Keratinocyte (primary cell): ENCODE data around the gene NIM1K. TPM values are rescaled to one million over a fixed set of nuclear protein-coding genes. Genes with fewer than 3 reads are reported as not detected.

ENCODE experiments used
- DNase-seq: peaks from one replicate; pipeline ENCODE4 v3.0.0-alpha.2; 2011; ENCODE audit warnings: low read depth, missing footprints, low spot score
- FAIRE-seq: peaks from 2 replicates; lab custom pipeline; 2011; peaks lifted over from hg19 to GRCh38; lab: Jason Lieb, UNC
- H2AFZ ChIP-seq: 2 replicates; pipeline ENCODE4 v1.6.0; 2012; ENCODE audit warnings: low read length, control low read depth, inconsistent platforms; ENCODE audit not compliant: control insufficient read depth
- H3K27ac ChIP-seq: 2 replicates; pipeline ENCODE4 v1.5.1; 2011; ENCODE audit warnings: low read length; ENCODE audit not compliant: control insufficient read depth, insufficient read depth
- H3K27me3 ChIP-seq: 3 replicates; pipeline ENCODE4 v1.6.0; 2011; ENCODE audit warnings: low read length; ENCODE audit not compliant: control insufficient read depth, insufficient read depth; ENCODE audit errors: extremely low read depth
- H3K36me3 ChIP-seq, 2 experiments: 2 replicates in 1 of 2; 3 replicates in 1 of 2; pipeline ENCODE4 v1.5.1; 2011; ENCODE audit warnings: low read length in 2 of 2, mild to moderate bottlenecking in 1 of 2; ENCODE audit not compliant: control insufficient read depth in 2 of 2, insufficient read depth in 2 of 2; ENCODE audit errors: extremely low read depth in 1 of 2
- H3K4me1 ChIP-seq: 3 replicates; pipeline ENCODE4 v1.5.1; 2011; ENCODE audit warnings: low read length; ENCODE audit not compliant: control insufficient read depth, insufficient read depth; ENCODE audit errors: extremely low read depth
- H3K4me2 ChIP-seq: 3 replicates; pipeline ENCODE4 v1.6.0; 2011; ENCODE audit warnings: low read depth, low read length; ENCODE audit not compliant: control insufficient read depth, insufficient read depth; ENCODE audit errors: extremely low read depth
- H3K4me3 ChIP-seq, 3 experiments: fragments of 200-600 bp in 1 of 3; sonication (generic) in 1 of 3; 2 replicates in 2 of 3; 3 replicates in 1 of 3; pipeline ENCODE4 v1.5.1; 2011 to 2016; ENCODE audit warnings: low read length in 3 of 3, mild to moderate bottlenecking in 3 of 3, control low read depth in 2 of 3, inconsistent platforms in 1 of 3, low read depth in 1 of 3, mixed read lengths in 1 of 3, mixed run types in 1 of 3, moderate library complexity in 1 of 3; ENCODE audit not compliant: control insufficient read depth in 2 of 3, insufficient read depth in 2 of 3; ENCODE audit errors: extremely low read depth in 1 of 3
- H3K79me2 ChIP-seq: 2 replicates; pipeline ENCODE4 v1.6.0; 2012; ENCODE audit warnings: low read length; ENCODE audit not compliant: control insufficient read depth, insufficient read depth
- H3K9ac ChIP-seq: 3 replicates; pipeline ENCODE4 v1.6.0; 2011; ENCODE audit warnings: low read length; ENCODE audit not compliant: control insufficient read depth, insufficient read depth; ENCODE audit errors: extremely low read depth
- H3K9me1 ChIP-seq: 3 replicates; pipeline ENCODE4 v1.6.0; 2011; ENCODE audit warnings: low read length; ENCODE audit not compliant: control insufficient read depth, insufficient read depth; ENCODE audit errors: extremely low read depth
- H3K9me3 ChIP-seq: 2 replicates; pipeline ENCODE4 v1.5.1; 2012; ENCODE audit warnings: low read depth, low read length; ENCODE audit not compliant: control insufficient read depth
- H4K20me1 ChIP-seq: 3 replicates; pipeline ENCODE4 v1.6.0; 2011; ENCODE audit warnings: low read length; ENCODE audit not compliant: control insufficient read depth, insufficient read depth; ENCODE audit errors: extremely low read depth
- EZH2 ChIP-seq: IDR thresholded peaks from one replicate; pipeline ENCODE4 v1.6.1; 2012; ENCODE audit warnings: inconsistent platforms, mild to moderate bottlenecking, low read length, moderate library complexity
- dilution Hi-C: fragments of 300-500 bp; cut with MboI; formaldehyde crosslinking; loops from one replicate; pipeline ENCODE4 v1.7.0; 2020; ENCODE audit warnings: low sequenced_read_pairs; ENCODE audit not compliant: extremely low pct_ligation_motif_present
- polyA plus RNA-seq, 5 experiments: library from polyadenylated mRNA; depleted of rRNA in 3 of 5; stranded (reverse) in 3 of 5; stranded (forward) in 1 of 5; unstranded in 1 of 5; fragments of >200 nt; gene quantifications; 1 replicate in 1 of 5; 2 replicates in 3 of 5; 3 replicates in 1 of 5; pipeline versions ENCODE4 v1.2.1 to v1.2.3, GENCODE V29; 2011 to 2012; ENCODE audit warnings: missing spikeins in 2 of 5, low read depth in 1 of 5, low replicate concordance in 1 of 5
- TF ChIP-seq, protein P1 (sequence below), 3 experiments: IDR thresholded peaks in 1 of 3; conservative IDR thresholded peaks in 1 of 3; optimal IDR thresholded peaks in 1 of 3; 2 replicates in 2 of 3; 3 replicates in 1 of 3; pipeline versions ENCODE3 to v1.5.1; 2011; ENCODE audit warnings: low read length in 3 of 3, mild to moderate bottlenecking in 3 of 3, moderate library complexity in 2 of 3, control low read depth in 1 of 3, inconsistent platforms in 1 of 3; ENCODE audit not compliant: insufficient read depth in 2 of 3; ENCODE audit errors: extremely low read depth in 1 of 3

The NIM1K gene
- polyA plus RNA-seq, 1 donor (not counting 4 experiments of a cell fraction or from before 2014, with no cell fraction given) = 0.07 TPM

DNA sequence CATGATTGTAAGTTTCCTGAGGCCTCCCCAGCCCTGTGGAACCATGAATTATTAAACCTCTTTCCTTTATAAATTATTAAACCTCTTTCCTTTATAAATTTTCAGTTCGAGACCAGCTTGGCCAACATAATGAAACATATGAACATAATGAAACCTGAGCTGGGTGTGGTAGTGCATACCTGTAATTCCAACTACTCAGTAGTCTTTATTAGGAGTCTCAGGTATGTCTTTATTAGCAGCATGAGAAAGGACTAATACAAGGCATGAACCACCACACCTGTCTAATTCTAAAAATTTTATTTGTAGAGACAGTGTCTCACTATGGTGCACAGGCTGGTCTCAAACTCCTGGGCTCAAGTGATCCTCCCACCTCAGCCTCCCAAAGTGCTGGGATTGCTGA lies 27.1 kb downstream of the NIM1K start:
- no peak overlapping the region for H2AFZ ChIP-seq
- H3K4me1 ChIP-seq = peaks cover 3% of the 10 kb centered on the region
- H3K27me3 ChIP-seq = no peaks in the 10 kb centered on the region
- TF ChIP-seq, protein P1, sequence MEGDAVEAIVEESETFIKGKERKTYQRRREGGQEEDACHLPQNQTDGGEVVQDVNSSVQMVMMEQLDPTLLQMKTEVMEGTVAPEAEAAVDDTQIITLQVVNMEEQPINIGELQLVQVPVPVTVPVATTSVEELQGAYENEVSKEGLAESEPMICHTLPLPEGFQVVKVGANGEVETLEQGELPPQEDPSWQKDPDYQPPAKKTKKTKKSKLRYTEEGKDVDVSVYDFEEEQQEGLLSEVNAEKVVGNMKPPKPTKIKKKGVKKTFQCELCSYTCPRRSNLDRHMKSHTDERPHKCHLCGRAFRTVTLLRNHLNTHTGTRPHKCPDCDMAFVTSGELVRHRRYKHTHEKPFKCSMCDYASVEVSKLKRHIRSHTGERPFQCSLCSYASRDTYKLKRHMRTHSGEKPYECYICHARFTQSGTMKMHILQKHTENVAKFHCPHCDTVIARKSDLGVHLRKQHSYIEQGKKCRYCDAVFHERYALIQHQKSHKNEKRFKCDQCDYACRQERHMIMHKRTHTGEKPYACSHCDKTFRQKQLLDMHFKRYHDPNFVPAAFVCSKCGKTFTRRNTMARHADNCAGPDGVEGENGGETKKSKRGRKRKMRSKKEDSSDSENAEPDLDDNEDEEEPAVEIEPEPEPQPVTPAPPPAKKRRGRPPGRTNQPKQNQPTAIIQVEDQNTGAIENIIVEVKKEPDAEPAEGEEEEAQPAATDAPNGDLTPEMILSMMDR (optimal IDR thresholded peaks at IDR 0.05 in 1 of 3, IDR thresholded peaks at IDR 0.05 in 1 of 3, conservative IDR thresholded peaks at IDR 0.05 in 1 of 3; ENCODE audit: extremely low read depth in 1 of 3, insufficient read depth in 2 of 3, low read length in 3 of 3) = no peak
- no peak for TF ChIP-seq EZH2
- H3K9ac ChIP-seq = no peak overlapping the region
- dilution Hi-C loops = no loop called here
- no peaks in the 10 kb centered on the region for H3K9me1 ChIP-seq
- DNase-seq (no peak), FAIRE-seq (no peak)
- H3K9me3 ChIP-seq = no peaks in the 10 kb centered on the region
- no peaks in the 10 kb centered on the region for H3K36me3 ChIP-seq
- H3K4me3 ChIP-seq = no peak overlapping the region
- no peak overlapping the region for H3K4me2 ChIP-seq
- H4K20me1 ChIP-seq = no peaks in the 10 kb centered on the region
- H3K27ac ChIP-seq = no peak overlapping the region
- no peaks in the 10 kb centered on the region for H3K79me2 ChIP-seq

DNA sequence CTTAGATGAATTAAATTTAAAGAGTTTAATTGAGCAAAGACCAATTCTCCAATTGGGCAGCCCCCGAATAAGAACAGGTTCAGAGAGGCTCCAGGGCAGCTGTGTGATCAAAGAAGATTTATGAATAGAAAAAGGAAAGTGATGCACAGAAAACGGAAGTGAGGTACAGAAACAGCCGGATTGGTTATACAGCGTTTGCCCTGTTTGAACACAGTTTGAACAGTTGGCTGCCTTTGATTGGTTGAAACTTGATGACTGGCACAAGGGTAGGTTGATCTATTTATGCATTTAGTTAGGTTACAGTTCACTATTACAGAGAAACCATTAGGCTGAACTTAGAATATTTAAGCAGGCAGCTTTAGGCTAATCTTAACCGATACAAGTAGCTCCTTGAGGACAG lies 29.5 kb downstream of the NIM1K start:
- no peak overlapping the region for H3K9ac ChIP-seq
- H3K9me1 ChIP-seq = no peaks in the 10 kb centered on the region
- no peaks in the 10 kb centered on the region for H3K79me2 ChIP-seq
- H3K4me2 ChIP-seq = no peak overlapping the region
- no peaks in the 10 kb centered on the region for H4K20me1 ChIP-seq
- no peak for DNase-seq
- no peaks in the 10 kb centered on the region for H3K27me3 ChIP-seq
- H3K9me3 ChIP-seq = no peaks in the 10 kb centered on the region
- H3K27ac ChIP-seq = no peak overlapping the region
- no peak overlapping the region for H3K4me3 ChIP-seq
- H2AFZ ChIP-seq = no peak overlapping the region
- dilution Hi-C loops = no loop called here
- peaks cover 3% of the 10 kb centered on the region for H3K4me1 ChIP-seq
- H3K36me3 ChIP-seq = no peaks in the 10 kb centered on the region
- TF ChIP-seq, protein P1 (optimal IDR thresholded peaks at IDR 0.05 in 1 of 3, IDR thresholded peaks at IDR 0.05 in 1 of 3, conservative IDR thresholded peaks at IDR 0.05 in 1 of 3; ENCODE audit: extremely low read depth in 1 of 3, insufficient read depth in 2 of 3, low read length in 3 of 3) = no peak
- no peak for TF ChIP-seq EZH2
- no peak for FAIRE-seq
